ENCODE measurements around the gene SMC3.

DNA sequence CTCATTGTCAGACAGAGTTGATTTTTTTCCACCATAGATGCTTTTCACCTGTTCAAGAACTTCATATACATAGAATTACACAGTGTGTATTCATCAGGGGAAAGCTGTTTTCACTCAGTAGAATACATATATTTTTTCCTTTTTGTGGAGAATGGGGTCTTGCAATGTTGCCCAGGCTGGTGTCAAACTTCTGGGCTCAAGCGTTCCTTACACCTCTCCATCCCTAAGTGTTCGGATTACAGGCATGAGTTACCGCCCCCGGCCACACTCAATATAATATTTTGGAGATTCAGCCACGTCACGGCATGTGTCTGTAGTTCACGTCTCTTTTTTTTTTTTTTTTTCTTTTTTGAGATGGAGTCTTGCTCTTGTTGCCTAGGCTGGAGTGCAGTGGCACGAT, 7.5 kb upstream of the SMC3 start:
- TF ChIP-seq HNF4A (conservative IDR thresholded peaks at IDR 0.05) (no peak), CTCF (IDR thresholded peaks at IDR 0.05; ENCODE audit: low read depth, low read length, missing input control) (no peak), JUND (IDR thresholded peaks at IDR 0.05) (no peak), RAD21 (IDR thresholded peaks at IDR 0.05) (no peak), ATF3 (IDR thresholded peaks at IDR 0.05) (no peak), EGR1 (IDR thresholded peaks at IDR 0.05; ENCODE audit: low read depth in 2 of 2) (no peak), SP1 (IDR thresholded peaks at IDR 0.05) (no peak), TAF1 (conservative IDR thresholded peaks at IDR 0.05) (no peak)
- TF ChIP-seq, protein P1, sequence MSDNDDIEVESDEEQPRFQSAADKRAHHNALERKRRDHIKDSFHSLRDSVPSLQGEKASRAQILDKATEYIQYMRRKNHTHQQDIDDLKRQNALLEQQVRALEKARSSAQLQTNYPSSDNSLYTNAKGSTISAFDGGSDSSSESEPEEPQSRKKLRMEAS (IDR thresholded peaks at IDR 0.05): no peak
- TF ChIP-seq, protein P2, sequence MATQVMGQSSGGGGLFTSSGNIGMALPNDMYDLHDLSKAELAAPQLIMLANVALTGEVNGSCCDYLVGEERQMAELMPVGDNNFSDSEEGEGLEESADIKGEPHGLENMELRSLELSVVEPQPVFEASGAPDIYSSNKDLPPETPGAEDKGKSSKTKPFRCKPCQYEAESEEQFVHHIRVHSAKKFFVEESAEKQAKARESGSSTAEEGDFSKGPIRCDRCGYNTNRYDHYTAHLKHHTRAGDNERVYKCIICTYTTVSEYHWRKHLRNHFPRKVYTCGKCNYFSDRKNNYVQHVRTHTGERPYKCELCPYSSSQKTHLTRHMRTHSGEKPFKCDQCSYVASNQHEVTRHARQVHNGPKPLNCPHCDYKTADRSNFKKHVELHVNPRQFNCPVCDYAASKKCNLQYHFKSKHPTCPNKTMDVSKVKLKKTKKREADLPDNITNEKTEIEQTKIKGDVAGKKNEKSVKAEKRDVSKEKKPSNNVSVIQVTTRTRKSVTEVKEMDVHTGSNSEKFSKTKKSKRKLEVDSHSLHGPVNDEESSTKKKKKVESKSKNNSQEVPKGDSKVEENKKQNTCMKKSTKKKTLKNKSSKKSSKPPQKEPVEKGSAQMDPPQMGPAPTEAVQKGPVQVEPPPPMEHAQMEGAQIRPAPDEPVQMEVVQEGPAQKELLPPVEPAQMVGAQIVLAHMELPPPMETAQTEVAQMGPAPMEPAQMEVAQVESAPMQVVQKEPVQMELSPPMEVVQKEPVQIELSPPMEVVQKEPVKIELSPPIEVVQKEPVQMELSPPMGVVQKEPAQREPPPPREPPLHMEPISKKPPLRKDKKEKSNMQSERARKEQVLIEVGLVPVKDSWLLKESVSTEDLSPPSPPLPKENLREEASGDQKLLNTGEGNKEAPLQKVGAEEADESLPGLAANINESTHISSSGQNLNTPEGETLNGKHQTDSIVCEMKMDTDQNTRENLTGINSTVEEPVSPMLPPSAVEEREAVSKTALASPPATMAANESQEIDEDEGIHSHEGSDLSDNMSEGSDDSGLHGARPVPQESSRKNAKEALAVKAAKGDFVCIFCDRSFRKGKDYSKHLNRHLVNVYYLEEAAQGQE (IDR thresholded peaks at IDR 0.05): no peak
- TF ChIP-seq, protein P3, sequence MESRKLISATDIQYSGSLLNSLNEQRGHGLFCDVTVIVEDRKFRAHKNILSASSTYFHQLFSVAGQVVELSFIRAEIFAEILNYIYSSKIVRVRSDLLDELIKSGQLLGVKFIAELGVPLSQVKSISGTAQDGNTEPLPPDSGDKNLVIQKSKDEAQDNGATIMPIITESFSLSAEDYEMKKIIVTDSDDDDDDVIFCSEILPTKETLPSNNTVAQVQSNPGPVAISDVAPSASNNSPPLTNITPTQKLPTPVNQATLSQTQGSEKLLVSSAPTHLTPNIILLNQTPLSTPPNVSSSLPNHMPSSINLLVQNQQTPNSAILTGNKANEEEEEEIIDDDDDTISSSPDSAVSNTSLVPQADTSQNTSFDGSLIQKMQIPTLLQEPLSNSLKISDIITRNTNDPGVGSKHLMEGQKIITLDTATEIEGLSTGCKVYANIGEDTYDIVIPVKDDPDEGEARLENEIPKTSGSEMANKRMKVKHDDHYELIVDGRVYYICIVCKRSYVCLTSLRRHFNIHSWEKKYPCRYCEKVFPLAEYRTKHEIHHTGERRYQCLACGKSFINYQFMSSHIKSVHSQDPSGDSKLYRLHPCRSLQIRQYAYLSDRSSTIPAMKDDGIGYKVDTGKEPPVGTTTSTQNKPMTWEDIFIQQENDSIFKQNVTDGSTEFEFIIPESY (IDR thresholded peaks at IDR 0.05): no peak
